Right kidney (tissue), 1 donor: ENCODE measurements around the gene INHBB.
A peak's percentile ranks its signal among the peaks of the same experiment; 100 is the strongest.

ENCODE experiments used
- DNase-seq: peaks from one replicate; pipeline ENCODE4 v3.0.0-alpha.2; 2016

INHBB gene

DNA sequence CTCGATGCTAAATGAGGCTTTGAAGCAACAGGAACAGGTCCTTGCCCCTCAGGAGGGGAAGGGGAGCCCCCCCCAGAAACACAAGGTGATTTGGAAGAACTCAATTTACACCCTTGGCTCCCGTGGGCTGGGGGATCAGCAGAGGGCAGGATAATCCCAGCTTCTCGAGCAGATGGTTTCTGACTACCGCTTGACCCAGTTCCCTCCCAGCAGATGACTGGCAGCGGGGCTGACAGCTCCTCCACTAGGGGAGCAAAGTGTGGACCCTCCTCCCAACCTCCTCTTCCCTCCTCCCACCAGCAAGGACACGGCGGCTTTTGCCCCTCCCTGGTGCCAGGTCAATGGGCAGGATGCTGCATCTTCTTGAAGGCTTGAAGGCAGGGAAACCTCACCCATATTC lies 3.5 kb upstream of the INHBB start:
- no peak for DNase-seq

DNA sequence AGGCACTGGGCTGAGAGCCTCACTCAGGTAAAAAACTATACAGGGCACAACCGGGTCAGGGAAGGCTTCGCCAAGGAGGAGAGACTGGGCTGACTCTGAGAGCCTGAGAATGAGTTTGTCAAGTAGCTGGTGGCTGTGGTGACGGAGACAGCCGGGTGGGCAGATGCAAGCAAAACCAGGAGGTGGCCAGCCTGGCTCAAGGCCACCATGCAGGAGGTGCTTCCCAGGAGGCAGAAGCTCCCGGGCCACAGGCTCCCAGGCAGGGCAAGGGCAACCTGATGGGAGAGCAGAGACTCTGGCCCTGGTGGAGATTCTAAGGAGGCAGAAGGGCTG lies 2.9 kb upstream of the INHBB start:
- no peak for DNase-seq

DNA sequence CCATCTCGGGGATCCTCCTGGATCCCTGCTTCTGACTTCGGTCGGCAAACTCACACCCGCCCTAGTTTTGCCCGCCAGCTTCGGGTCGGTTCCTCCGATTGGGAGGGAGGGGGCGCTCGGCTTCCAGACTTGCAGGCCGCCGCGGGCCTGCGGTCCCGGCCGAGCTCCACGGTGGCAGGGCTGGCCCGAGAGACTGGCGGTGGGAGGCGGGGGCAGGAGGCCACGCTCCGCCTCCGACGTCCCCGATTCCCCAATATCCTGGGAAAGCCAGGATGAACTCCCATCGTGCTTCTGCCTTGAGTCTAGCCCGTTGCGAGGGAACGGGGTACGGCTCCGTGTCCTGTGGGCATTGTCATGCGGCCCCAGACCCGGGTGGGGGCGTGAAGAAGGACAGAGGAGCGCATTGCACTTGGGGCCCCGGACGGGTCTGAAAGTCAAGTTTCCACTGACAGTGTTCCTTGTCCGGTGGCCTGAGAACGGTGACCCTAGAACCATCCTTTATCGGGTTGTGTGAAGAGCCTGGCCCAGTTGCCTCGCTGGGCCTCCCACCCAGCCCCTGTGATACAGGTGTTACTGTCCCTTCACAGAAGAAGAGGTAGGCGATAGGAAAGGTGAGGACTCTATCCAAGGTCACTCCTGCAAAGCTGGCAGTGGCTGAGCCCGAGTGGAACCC lies 2.4 kb upstream of the INHBB start:
- DNase-seq: peak; percentile 82

DNA sequence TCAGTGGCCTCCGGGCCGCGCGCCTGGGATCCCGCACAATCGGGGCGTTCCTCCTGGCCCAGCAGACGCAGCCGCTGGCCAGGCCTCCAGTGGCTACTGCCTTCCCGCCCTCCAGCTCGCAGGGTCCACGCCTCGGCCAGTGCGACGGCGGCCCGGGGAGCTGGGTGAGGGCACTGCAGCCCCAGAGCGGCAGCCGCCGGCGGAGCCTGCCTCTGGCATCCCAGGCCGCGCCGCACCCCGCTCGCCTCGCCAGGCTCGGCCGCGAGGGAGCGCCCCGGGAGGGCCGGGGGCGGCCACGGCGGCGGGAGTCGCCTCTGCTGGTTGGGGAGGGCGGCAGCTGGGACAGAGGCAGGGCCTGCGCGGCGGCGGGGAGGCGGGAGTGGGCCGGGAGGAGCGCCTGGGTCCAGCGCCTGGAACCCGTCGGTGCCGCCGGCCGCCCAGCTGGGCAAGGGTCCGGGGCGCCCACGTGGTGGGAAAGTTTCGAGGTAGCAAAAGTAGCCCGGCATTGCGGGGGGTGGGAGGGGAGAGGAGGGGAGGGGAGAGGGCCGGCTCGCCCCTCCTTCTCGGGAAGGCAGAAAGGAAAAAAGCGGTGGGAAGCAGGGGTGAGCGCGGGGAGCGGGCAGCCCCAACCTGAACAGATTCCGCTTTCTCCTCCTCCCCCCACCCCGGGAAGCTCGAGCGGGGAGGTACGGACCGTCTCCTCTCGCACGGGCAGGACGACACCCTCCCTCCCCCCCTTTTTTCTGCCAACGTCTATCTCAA lies 1.5 kb upstream of the INHBB start:
- peak; percentile 42 for DNase-seq

DNA sequence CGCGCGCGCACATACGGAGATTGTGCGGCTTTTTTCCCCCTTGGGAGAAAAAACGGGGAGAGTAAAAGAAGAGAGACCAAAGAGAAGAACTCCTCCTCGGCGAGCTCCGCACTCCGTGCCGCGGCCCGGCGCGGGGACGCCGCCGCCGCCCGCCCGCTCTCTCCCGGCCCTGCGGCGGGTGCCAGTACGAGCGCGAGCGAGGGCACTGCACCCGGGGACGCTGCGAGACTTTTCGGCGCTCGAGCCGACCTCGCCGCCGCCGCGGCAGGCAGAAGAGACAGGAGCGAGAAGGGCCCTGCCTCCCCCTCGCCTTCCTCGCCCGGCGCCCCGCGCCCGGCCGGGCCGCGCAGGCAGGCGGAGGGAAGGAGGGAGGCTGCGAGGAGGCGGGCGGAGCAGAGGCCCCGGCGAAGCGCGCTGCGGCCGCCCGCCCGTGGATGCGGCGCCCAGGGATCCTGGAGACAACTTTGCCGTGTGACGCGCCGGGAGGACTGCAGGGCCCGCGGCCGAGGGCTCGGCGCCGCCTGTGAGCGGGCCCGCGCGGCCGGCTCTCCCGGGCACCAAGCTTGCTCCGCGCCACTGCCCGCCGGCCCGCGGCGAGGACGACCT lies 857 bp upstream of the INHBB start:
- DNase-seq: peak; percentile 73

DNA sequence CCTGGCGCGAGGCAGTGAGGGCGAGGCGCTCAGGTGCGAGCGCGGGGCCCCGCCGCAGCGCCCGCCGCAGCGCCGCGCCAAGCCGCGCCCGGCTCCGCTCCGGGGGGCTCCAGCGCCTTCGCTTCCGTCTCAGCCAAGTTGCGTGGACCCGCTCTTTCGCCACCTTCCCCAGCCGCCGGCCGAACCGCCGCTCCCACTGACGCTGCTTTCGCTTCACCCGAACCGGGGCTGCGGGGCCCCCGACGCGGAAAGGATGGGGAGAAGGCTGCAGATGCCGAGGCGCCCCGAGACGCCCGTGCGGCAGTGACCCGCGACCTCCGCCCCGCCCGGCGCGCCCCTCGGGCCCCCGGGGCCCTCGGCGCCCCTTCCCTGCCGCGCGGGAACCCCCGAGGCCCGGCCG lies 328 bp upstream of the INHBB start:
- DNase-seq: no peak

DNA sequence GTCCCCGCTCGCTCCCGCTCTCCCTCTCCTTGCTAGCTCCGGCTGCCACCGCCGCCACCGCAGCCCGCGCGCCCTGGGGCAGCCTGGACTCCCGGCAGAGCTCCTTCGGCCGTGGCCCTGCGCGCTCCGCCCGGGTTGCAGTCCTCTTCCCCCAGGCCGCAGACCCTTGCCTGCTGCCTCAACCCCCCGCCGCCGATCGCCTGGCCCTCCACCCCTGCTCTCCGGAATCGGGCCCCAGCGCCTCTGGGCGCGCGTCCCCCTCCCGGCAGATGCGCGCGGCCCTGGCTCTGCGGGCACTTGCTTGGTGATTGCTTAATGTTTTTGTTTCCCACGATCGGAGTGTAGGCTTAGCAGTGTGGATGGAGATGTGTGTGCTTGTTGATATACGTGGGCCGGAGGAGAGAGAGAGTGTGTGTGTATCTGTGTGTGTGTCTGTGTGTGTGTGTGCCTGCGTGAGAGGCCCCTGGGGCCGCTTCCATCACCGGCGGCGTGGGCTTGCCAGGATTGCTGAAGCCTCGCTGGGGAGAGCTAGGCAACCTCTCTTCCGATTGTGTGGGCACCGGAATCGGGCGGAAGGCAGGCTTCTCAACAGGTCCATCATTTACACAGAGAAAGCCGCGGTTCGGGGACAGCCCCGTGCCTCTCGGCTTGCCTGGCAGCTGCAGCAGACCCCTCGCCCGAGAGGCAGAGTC lies 877 bp downstream of the INHBB start:
- DNase-seq: peak; percentile 52

DNA sequence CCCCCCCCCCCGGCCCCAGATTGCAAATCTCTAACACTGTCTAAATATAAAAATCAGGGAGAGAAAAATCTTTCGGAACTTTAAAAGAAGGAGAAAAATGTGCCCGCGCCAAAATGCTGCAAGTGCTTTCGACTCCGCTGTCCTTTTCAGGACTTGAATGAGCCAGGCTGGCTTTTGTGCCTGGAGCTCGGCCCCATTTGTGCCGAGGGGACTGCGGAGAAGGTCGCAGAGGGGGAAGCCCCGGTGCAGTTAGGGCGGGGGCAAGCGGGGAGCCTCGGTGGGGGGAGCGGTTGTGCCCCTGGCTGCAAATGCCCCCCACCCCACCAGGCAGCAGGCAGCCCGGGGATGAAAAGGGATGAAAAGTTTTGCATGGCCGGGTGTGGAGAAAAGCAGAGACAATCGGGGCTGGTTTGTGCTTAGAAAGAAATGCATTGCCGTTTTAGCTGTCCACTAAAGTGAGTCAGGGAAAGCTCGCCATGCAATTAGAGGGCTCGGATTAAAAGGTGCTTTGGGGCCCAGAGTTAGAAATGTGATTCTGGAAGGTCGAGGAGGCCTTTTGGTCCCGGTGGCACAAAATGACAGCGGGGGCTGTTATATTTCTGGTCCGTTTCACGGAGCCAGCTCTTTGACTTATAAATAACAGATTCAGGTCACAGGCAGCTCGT lies 1.6 kb downstream of the INHBB start:
- DNase-seq: peak; percentile 20

DNA sequence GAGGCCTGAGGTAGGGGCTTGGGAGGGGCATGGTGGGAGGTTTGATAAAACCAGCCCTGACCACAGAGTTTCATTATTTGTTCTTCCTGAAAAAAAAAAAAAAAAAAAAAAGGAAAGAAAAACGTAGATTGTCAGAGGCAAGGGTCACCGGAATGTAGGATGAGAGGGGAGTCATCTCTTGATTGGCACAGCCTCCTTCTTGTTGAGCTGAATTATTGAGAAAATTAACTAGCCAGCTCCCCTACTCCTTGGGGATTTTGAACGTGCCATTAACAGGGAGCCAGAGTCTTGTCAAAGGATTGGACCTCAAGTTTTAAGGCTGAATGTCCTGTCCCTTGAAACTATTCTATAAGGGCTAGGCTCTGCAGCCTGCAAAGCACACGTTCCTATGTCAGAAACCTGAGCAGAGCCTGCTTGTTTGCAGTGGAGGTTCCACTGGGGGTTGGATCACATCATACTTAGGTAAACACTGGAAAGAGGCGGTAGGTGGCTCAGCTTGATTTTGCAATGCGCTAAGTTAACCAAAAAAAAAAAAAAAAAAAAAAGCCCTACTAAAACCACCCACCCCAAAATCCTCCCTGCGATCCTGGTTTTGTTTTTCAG lies 2.3 kb downstream of the INHBB start:
- no peak for DNase-seq

DNA sequence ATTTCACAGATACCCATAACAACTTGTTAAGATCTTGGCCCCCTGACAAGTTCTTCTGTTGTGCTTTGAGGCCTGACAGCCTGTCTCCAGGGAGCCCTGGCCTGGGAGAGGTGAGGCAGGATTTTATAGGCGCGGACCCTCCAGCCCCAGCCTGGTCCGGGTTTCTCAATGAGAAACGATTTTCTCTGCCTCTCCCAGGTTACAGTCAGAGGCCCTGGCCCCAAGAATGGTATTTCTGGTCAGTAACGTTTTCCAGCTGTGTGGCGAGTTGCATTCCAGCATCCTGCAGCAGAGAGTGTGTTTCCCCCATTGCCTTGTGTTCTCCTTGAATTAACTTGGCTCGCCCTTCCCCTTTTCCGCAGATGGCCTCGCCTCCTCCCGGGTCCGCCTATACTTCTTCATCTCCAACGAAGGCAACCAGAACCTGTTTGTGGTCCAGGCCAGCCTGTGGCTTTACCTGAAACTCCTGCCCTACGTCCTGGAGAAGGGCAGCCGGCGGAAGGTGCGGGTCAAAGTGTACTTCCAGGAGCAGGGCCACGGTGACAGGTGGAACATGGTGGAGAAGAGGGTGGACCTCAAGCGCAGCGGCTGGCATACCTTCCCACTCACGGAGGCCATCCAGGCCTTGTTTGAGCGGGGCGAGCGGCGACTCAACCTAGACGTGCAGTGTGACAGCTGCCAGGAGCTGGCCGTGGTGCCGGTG lies 3.0 kb downstream of the INHBB start:
- no peak for DNase-seq

DNA sequence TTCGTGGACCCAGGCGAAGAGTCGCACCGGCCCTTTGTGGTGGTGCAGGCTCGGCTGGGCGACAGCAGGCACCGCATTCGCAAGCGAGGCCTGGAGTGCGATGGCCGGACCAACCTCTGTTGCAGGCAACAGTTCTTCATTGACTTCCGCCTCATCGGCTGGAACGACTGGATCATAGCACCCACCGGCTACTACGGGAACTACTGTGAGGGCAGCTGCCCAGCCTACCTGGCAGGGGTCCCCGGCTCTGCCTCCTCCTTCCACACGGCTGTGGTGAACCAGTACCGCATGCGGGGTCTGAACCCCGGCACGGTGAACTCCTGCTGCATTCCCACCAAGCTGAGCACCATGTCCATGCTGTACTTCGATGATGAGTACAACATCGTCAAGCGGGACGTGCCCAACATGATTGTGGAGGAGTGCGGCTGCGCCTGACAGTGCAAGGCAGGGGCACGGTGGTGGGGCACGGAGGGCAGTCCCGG lies 3.5 kb downstream of the INHBB start:
- DNase-seq: no peak

DNA sequence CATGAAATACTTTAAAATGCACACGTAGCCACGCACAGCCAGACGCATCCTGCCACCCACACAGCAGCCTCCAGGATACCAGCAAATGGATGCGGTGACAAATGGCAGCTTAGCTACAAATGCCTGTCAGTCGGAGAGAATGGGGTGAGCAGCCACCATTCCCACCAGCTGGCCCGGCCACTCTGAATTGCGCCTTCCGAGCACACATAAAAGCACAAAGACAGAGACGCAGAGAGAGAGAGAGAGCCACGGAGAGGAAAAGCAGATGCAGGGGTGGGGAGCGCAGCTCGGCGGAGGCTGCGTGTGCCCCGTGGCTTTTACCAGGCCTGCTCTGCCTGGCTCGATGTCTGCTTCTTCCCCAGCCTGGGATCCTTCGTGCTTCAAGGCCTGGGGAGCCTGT lies 4.1 kb downstream of the INHBB start:
- no peak for DNase-seq

DNA sequence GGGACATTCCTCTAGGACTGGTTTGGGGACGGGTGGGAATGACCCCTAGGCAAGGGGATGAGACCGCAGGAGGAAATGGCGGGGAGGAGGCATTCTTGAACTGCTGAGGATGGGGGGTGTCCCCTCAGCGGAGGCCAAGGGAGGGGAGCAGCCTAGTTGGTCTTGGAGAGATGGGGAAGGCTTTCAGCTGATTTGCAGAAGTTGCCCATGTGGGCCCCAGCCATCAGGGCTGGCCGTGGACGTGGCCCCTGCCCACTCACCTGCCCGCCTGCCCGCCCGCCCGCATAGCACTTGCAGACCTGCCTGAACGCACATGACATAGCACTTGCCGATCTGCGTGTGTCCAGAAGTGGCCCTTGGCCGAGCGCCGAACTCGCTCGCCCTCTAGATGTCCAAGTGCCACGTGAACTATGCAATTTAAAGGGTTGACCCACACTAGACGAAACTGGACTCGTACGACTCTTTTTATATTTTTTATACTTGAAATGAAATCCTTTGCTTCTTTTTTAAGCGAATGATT lies 4.9 kb downstream of the INHBB start:
- DNase-seq: no peak

DNA sequence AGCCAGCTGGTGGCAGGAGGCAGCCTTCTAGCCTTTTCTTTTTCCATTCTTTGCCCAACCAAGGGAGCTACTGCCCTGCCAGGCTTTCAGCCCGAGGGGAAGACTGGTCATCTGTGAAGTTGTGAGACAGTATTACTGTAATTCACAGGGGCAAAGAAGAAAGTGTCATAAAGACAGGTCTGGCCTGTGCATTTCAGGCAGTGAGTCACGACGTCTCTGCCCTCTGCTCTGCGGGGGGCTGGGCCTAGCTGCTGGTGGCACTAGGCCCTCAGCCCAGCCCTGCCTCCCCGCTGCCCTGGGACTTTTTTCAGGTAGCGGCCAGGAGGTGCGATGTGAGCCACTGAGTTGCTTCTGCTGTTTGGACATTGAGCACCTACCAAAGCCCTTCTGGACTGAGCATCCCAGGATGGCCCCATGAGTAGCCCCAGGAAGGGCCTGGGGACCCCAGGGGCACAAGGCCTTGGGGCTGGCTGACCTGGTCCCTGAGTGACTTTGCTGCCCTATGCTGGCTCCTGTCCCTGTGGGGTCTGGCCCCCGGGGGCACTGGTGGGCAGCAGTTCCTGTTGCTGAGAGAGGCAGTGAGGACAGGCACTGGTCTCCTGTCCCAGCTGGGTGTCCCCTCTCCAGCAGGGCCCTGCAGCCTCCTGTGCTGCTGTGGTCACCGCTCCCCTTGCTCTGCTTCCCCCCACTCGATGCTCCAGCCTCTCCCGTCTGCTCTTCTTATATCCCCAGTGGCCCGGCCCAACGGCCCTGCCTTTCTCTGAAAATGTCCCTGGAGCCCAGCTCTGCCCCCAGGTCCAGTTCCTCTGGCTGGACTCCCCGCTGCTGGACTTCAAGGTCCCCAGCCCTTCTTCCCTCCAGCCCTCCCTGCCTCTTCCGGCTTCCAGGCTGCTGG lies 7.0 kb downstream of the INHBB start:
- DNase-seq: no peak

DNA sequence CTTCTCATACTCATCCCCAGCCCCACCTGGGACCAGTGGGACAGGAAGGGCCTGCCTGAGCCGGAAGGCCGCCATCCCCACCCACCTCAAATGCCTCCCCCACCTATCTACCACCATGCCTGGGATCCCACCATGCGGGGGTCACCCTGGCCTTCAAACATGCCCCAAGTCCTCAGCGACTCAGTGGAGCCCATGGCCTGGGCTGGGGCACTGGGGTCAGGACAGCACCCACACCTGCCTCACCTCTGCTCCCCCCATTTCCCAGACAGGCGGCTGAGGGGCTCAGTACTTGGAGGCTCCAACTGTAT lies 7.6 kb downstream of the INHBB start:
- DNase-seq: no peak

DNA sequence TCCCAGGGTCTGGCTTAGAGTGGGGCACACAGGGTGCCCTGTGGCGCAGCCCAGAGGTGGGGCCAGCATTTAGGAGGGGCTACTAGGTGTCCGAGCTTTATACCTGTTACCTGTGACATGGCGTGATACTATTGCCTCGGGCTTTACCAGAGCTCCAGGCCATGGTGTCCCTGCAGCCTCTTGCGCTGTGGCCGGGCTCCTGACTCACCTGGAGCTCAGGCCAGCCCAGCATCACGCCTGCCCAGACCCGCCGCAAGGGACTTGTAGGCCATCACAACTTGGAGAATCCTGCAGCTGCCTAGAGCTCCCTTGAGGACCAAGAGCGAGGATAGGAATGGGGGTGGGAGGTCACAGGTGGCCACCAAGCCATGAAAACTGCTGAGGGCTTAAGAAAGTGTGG lies 8.0 kb downstream of the INHBB start:
- no peak for DNase-seq

DNA sequence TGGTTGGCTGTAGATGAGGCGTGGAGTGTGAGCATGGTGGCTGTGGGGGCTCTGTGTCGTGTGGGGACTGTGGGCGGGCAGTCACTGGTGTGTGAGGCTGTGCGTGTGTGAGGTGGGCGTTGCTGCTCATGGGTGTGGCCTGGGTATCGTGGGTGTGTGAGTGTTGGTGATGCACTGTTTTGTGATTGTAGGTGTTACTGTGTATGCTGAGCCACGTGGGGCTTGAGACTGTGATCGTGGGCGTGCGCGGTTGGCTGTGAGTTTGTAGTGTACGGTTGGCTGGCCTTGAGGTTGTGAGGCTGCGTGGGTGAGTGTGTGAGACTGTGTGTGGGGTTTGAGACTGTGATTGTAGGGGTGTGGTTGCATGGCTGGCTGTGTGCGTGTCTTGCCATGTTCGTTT lies 8.5 kb downstream of the INHBB start:
- DNase-seq: no peak

DNA sequence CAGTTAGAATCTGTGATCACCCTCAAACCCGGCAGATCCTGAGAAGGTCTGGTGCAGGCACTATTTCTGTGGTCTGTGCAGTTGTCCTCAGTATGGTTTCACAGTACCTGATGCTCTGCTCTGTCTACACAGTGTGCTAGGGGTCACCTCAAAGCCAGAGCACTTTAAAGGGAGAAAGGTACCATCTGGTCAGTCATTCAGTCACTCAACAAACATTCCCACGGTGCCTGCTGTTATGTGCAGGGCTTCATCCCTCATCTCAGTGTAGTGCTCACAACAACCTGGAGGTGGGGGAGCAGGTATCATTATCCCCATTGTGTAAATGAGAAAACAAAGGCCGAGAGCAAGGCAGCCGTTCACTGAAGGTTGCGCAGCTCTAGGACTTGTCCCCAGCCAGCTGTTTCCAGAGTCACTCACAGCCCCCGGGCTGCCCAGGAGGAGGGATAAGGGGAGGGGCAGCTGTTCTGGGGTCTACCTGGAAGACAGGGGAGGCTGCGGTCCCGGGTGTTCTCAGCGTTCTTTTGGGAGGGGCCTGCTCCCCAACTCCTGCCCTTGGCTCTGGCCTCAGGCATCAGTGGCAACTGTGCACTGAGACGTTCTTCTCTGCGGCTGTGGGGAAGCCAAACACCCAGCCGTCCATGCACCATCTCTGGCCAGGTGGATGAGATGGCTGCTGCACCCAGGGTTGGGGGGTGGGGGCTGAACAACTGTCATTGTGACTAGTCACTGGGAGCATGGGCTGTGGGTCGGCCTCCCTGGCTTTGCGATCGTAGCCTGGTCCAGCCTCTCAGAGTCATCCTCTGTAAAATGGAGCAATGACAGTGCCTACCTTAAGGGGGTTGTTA lies 9.2 kb downstream of the INHBB start:
- no peak for DNase-seq

DNA sequence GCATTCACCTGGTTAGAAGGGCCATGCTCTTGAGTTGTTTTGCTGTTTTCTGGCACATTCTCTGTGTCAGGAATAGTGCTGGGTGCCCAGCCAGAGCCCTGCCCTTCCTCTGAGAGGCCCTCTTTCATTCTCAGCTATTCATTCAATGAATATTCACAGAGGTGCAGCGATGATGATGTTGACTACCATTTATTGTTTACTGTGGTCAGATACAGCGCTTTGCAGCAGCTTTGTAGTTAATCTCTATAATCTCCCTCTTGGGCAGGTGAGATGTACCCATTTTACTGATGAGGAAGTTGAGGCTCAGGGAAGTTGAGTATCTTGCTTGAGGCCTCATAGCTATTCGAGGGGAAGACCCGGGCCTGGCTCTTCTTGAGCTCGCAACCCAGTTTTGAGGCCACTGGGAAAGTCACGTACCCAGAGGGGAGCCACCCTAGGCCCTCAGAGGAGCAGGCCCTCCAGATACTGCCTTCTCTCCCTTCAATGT lies 9.9 kb downstream of the INHBB start:
- no peak for DNase-seq
